ENCODE measurements around the gene APPL2.

APPL2 gene

GRCh38 chr12:105222284-105222655 lies 13.7 kb downstream of the APPL2 start:
- DNase-seq, result no peak

DNA sequence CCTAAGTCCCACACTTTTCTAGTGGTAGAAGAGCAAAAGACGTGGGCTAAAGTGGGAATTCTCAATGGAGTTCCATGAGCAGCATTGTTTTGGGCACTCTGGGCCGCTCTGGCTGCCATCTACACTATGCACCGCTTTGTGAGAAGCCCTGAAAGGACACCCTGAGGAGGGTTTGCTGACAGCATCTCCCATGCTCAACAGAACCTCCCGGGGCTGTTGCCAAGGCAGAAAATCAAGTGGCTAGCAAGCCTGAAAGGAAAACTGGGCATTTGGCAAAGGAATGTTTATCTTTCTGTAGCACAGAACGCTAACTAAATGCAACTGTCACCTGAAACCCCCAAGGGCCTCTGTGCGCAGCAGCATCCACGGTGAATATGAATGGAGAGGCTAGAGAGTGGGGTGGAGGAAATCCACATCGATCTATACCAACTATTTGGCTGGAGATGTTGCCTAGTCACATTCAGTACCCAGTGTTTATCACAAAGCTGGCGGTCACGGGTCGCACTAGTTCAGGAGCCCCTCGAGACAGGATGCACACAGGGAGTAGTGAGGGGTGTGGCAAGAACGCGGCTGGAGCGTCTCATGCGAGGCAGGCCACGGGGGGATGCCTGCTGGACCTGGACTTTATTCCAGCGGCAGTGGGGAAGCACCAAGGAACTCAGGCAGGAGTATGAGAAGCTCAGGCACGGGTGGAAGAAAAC lies 14.2 kb downstream of the APPL2 start:
- DNase-seq, result no peak

DNA sequence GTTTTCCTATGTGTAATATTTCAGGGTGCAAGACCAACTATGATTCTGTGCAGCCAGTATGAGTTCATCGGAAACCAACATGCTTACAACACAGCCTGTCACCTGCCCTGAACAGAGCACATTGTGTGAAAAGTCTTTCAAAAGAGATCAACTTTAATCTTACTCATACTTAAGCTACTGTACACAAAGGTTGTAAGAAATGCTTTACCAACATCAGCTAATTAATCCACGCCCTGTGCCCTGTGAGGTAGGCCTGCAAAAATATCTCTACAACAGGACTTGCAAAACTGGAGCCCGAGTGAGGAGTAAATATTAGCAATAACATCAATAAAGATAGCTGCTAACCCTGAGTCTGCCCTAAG lies 15.1 kb downstream of the APPL2 start:
- no peak for DNase-seq

DNA sequence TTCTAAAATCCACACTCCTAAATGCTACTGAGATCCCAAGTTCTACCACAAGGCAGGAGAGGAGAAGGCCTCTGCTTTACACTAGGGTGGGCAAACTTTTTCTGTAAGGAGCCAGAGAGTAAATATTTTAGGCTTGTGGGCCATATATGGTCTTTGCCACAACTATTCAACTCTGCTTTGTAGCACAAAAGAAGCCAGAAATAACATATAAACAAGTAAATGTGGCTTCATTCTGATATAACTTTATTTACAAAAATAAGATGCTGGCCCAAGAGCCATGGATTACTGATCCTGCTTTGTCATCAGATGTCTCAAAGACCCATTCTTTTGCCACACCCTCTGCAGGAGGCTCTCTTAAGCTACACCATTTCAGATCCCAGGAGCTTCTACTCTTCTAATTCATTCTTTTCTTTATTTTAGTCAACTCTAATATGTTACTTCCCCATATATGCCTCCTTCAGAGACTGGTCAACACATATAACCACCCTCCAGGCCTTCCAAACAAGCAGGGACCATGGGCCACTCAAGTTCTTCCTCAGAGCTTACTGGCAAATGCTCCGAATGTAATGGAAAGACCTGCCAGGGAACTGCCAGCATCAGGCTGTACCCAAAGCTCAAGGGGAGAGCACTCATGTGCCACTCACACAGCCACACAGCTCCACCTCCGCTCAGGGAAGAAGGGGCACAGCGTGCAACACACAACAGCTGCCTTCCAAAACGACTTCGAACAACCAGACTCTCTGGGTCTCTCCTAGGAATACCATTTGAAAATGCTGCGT lies 15.6 kb downstream of the APPL2 start:
- no peak for DNase-seq

GRCh38 chr12:105219261-105220028 lies 16.5 kb downstream of the APPL2 start:
- no peak for DNase-seq

- no peak for DNase-seq
Observed at GRCh38 chr12:105218434-105218833, 17.5 kb downstream of the APPL2 start.

GRCh38 chr12:105214670-105215375 lies 21.2 kb downstream of the APPL2 start:
- no peak for DNase-seq

GRCh38 chr12:105214148-105214547 lies 21.8 kb downstream of the APPL2 start:
- no peak for DNase-seq

DNA sequence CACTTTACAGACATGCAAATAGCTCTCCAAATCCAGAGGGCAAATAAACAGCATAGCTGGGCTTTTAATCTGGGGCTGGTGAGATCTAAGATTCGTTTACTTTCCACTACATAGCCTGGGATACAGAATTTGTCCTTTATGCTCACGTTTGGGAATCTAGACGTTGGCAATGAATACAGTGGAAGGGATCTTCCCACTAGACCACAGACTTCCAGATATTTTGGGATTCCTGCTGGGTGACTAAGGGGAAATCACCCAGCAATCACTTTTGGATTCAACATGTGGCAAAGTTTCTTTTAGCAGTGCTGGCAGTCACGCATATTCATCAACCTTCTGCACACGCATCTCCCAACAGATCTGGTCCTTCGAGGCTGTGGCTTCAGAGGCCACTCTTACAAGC lies 23.5 kb downstream of the APPL2 start:
- DNase-seq, result no peak

GRCh38 chr12:105209091-105209490 lies 26.9 kb downstream of the APPL2 start:
- DNase-seq, result no peak

DNA sequence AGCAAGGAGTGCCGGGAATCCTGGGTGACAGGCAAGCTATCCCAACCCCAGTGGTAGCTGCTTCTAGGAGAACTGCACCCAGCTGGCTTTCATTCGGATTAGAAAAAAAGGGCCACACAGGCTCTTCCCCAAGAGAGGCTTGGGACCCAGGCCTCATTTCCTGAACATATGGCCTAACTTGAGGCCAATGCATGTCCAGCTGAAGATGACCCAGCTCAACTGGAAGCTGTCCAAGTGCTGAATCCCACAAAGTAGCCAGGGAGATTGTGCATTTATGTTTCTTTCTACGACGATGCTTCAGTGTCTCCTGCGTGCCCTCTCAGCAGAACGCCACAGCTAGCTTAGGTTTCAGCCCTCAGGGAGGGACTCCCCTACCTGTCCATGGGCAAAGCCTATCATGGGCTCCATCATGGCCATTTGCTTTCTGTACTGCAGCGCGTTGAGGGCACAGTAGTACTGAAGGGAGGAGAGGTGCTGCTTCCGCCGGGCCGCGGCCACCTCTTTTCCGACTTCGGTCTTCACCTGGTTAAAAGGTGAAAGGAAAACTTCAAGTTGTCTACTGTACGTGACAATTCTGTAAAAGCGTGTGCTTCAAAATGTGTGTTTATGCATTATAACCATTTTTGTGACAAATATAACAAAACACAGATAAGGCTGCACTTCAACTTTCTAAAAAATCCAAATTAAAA lies 29.1 kb downstream of the APPL2 start:
- no peak for DNase-seq

GRCh38 chr12:105205322-105206048 lies 30.5 kb downstream of the APPL2 start:
- DNase-seq, result no peak

DNA sequence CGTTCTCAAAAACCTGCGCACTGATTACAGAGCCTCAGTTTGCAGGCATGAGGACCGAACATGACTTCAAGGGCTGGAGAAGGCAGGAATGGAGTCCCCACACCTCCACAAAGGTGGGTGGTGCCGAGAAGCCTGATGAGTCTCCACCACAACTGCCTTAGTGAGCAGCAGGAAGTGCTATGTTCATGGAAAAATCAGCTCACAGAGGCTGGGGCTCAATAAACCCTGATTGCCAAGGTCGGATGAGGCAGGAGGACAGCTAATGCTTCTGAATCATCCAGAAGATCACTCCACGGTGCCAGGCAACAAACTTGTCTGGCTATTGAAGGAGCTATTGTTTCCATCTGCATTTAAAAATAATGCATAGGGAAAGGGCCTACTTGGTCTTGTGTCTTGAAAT lies 31.1 kb downstream of the APPL2 start:
- no peak for DNase-seq

DNA sequence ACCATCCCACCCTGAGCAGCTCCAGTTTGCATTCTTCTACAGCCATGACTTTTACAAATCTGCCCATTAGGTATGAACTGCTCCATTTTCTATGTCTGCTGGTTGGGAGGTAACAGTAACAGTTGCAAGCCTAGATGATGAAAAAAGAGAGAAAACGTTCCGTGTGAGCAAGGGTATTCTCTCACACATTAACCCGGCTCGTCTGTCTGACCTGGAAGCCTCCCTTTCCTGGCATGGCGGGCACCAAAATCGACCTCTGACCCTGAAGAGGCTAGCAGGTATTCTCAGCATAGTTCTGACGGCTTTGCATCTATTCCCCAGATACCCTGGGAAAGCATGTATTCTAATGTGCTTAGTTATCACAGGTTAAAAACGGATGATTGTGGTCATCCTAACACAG lies 31.8 kb downstream of the APPL2 start:
- no peak for DNase-seq

GRCh38 chr12:105202202-105202601 lies 33.8 kb downstream of the APPL2 start:
- DNase-seq, result no peak

GRCh38 chr12:105201299-105201698 lies 34.7 kb downstream of the APPL2 start:
- DNase-seq, result no peak

- DNase-seq, result no peak
Observed at GRCh38 chr12:105200385-105200784, 35.6 kb downstream of the APPL2 start.

GRCh38 chr12:105198961-105199360 lies 37.0 kb downstream of the APPL2 start:
- DNase-seq, result peak; percentile 30

DNA sequence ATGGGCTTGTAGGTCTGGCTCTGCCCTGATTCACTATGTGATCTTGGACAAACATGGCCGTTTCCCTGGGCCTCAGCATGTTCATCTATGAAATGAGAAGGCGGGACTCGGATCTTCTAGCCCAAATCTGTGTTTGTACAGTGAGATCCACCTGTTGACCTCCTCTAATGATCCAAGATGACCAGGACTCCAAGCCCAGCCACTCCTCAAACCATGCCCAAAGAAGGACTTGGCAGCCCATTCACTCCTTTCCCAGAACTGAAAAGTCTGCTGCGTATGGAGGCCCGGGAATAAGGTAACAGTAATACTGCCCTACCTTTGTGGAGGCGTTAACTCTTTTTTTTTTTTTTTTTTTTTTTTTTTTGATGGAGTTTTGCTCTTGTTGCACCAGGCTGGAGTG lies 39.9 kb downstream of the APPL2 start:
- no peak for DNase-seq

- DNase-seq, result no peak
Observed at GRCh38 chr12:105194947-105195346, 41.0 kb downstream of the APPL2 start.

- DNase-seq, result peak; percentile 57
Observed at GRCh38 chr12:105192624-105193225, 43.2 kb downstream of the APPL2 start.

DNA sequence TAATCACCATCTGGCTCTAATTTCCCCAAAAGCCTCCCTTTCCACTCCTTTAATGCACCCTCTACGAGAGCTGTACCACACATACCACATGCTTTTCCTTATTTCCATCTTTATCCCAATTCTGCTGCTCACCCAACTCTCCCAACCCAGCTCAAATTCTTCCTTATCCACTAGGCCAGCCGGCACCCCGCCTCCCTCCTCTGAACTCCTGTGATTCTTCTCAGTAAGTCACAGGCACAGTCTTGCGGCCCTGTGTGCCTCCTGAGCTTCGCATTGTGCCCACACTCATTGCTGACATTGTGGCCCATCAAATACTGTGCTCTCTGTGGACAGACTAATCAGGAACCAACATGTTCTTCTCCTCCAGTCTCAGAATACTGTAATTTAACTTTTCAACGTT lies 45.4 kb downstream of the APPL2 start:
- no peak for DNase-seq

Measured in NCI-H524 treated with DMSO at 0.1 percent for 48 hours (cell line).